Measurements from ENCODE around the gene CCDC141.
"Not testable (repeated sequence)": the region's sequence is repeated elsewhere in the genome, so short reads cannot be mapped to it uniquely, and the experiment has no call there.

Gene CCDC141

DNA sequence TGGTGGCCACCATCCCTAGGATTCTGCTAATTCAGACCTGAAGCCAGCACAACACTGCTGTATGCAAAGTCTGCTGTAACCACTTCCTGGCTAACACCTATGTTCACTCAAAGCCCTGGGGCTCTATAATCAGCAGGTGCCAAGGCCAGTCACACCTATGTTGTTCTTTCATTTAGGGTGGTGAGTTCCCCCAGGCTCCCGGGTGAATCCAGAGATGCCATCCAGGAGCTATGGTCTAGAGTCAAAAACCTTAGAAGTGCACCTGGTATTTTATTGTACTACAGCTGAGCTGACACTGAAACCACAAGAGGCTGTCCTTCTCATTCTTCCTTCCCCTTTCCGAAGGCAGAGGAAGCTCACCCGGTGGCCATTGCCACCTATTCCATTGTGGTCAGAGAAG lies 46.2 kb upstream of the CCDC141 start:
- no peak overlapping the region for H3K27ac ChIP-seq (replicated peaks)
- TF ChIP-seq GABPA (IDR thresholded peaks at IDR 0.05; ENCODE audit: low read depth): no peak
- TF ChIP-seq, protein P1, sequence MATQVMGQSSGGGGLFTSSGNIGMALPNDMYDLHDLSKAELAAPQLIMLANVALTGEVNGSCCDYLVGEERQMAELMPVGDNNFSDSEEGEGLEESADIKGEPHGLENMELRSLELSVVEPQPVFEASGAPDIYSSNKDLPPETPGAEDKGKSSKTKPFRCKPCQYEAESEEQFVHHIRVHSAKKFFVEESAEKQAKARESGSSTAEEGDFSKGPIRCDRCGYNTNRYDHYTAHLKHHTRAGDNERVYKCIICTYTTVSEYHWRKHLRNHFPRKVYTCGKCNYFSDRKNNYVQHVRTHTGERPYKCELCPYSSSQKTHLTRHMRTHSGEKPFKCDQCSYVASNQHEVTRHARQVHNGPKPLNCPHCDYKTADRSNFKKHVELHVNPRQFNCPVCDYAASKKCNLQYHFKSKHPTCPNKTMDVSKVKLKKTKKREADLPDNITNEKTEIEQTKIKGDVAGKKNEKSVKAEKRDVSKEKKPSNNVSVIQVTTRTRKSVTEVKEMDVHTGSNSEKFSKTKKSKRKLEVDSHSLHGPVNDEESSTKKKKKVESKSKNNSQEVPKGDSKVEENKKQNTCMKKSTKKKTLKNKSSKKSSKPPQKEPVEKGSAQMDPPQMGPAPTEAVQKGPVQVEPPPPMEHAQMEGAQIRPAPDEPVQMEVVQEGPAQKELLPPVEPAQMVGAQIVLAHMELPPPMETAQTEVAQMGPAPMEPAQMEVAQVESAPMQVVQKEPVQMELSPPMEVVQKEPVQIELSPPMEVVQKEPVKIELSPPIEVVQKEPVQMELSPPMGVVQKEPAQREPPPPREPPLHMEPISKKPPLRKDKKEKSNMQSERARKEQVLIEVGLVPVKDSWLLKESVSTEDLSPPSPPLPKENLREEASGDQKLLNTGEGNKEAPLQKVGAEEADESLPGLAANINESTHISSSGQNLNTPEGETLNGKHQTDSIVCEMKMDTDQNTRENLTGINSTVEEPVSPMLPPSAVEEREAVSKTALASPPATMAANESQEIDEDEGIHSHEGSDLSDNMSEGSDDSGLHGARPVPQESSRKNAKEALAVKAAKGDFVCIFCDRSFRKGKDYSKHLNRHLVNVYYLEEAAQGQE (IDR thresholded peaks at IDR 0.05; ENCODE audit: insufficient replicate concordance, low read depth): no peak
- no peak for TF ChIP-seq CTCF (IDR thresholded peaks at IDR 0.05; ENCODE audit: insufficient read depth, low read length)
- peak; percentile 41; the same call in 1 of the 2 replicates for TF ChIP-seq SPI1 (IDR thresholded peaks at IDR 0.05; ENCODE audit: borderline replicate concordance, low read depth)
- no peak overlapping the region for H3K4me3 ChIP-seq (replicated peaks; ENCODE audit: insufficient read depth, low read length)
- DNase-seq (ENCODE audit: low read depth in 1 of 2, low spot score in 1 of 2): peak in 1 of 2 experiments; percentile 52
- H3K27me3 ChIP-seq (ENCODE audit: insufficient read depth, poor library complexity, severe bottlenecking): no peaks in the 10 kb centered on the region

GRCh38 chr2:179092912-179093311 lies 43.0 kb upstream of the CCDC141 start:
- H3K27me3 ChIP-seq (ENCODE audit: insufficient read depth, poor library complexity, severe bottlenecking); DNase-seq (ENCODE audit: low read depth in 1 of 2, low spot score in 1 of 2); H3K4me3 ChIP-seq (replicated peaks; ENCODE audit: insufficient read depth, low read length); H3K27ac ChIP-seq (replicated peaks): not testable (repeated sequence)

GRCh38 chr2:179082697-179083096 lies 32.8 kb upstream of the CCDC141 start:
- TF ChIP-seq CTCF (IDR thresholded peaks at IDR 0.05; ENCODE audit: insufficient read depth, low read length): no peak
- TF ChIP-seq SPI1 (IDR thresholded peaks at IDR 0.05; ENCODE audit: borderline replicate concordance, low read depth): no peak
- TF ChIP-seq, protein P1 (IDR thresholded peaks at IDR 0.05; ENCODE audit: insufficient replicate concordance, low read depth): no peak
- no peak for TF ChIP-seq POLR2AphosphoS5 (IDR thresholded peaks at IDR 0.05; ENCODE audit: low read depth)
- no peak for TF ChIP-seq GABPA (IDR thresholded peaks at IDR 0.05; ENCODE audit: low read depth)
- H3K27ac ChIP-seq (replicated peaks): no peak overlapping the region
- DNase-seq (ENCODE audit: low read depth in 1 of 2, low spot score in 1 of 2): no peak
- no peaks in the 10 kb centered on the region for H3K27me3 ChIP-seq (ENCODE audit: insufficient read depth, poor library complexity, severe bottlenecking)
- H3K4me3 ChIP-seq (replicated peaks; ENCODE audit: insufficient read depth, low read length): no peak overlapping the region

GRCh38 chr2:179081954-179082353 lies 32.0 kb upstream of the CCDC141 start:
- no peak for DNase-seq (ENCODE audit: low read depth in 1 of 2, low spot score in 1 of 2)
- Histone ChIP-seq H3K27ac (replicated peaks) (no peak overlapping the region), H3K4me3 (replicated peaks; ENCODE audit: insufficient read depth, low read length) (no peak overlapping the region), H3K27me3 (ENCODE audit: insufficient read depth, poor library complexity, severe bottlenecking) (no peaks in the 10 kb centered on the region)
- TF ChIP-seq POLR2AphosphoS5 (IDR thresholded peaks at IDR 0.05; ENCODE audit: low read depth) (no peak), SPI1 (IDR thresholded peaks at IDR 0.05; ENCODE audit: borderline replicate concordance, low read depth) (no peak), GABPA (IDR thresholded peaks at IDR 0.05; ENCODE audit: low read depth) (no peak), CTCF (IDR thresholded peaks at IDR 0.05; ENCODE audit: insufficient read depth, low read length) (no peak)
- TF ChIP-seq, protein P1 (IDR thresholded peaks at IDR 0.05; ENCODE audit: insufficient replicate concordance, low read depth): no peak
